Muscle of arm (tissue), 12 donors: ENCODE data around the gene HDAC7. TPM values are rescaled to one million over a fixed set of nuclear protein-coding genes. Genes with fewer than 3 reads are reported as not detected.

Experiments
- DNase-seq: peaks from one replicate; pipeline ENCODE4 v3.0.0-alpha.2; 2013
- polyA plus RNA-seq, 12 donors: library from polyadenylated mRNA; unstranded; fragments of 120-200 nt; gene quantifications; one replicate each; pipeline ENCODE4 v1.2.1, GENCODE V29; 2013; ENCODE audit not compliant: insufficient read length in 12 of 12

HDAC7 gene
- polyA plus RNA-seq, 12 donors: 46.9 to 128 (median 60.7) TPM; not detected in 1

DNA sequence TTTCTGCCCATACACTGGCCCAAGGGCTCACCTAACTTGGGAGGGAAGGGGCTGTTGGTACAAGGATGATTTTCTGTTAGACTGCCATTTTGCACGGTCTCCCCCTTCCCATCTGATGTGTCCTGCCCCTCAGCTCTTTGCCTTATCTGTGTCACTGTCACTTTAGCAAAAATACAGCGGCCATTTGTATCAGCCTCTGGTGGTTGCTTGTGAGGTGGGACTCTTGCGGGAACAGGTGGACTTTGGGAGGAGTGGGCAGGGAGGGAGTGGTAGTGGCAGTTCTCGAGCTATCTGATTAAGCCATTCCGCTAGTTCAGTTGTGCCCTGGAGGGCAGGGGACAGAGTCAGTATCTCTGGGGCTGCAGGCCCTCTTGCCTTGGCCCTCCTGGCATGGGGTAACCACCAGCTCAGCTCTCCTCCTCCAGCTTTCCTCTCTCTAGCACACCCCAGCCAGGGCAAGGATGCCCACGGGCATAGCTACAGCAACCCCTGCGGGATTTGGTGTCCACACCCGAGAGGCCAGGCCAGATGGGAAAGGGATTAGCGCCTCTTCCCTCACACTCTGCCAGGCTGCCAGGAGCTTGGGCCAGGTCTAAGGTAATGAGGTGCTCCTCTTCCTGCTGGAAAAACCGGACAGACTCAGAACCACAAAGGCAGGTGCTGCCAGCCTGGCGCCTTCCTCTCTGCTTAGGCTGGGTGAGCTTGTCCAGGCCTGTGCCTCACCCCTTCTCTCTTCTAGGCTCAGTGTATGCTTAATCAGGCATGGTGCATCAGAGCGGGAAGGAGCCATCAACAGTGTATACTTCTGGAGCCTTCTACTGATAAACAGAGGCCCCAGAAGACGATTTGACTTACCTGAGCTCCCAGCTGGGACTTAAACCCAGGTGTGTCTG is 38.0 kb downstream of the HDAC7 start:
- no peak for DNase-seq

GRCh38 chr12:47779943-47780504 is 39.7 kb downstream of the HDAC7 start:
- DNase-seq: no peak

DNA sequence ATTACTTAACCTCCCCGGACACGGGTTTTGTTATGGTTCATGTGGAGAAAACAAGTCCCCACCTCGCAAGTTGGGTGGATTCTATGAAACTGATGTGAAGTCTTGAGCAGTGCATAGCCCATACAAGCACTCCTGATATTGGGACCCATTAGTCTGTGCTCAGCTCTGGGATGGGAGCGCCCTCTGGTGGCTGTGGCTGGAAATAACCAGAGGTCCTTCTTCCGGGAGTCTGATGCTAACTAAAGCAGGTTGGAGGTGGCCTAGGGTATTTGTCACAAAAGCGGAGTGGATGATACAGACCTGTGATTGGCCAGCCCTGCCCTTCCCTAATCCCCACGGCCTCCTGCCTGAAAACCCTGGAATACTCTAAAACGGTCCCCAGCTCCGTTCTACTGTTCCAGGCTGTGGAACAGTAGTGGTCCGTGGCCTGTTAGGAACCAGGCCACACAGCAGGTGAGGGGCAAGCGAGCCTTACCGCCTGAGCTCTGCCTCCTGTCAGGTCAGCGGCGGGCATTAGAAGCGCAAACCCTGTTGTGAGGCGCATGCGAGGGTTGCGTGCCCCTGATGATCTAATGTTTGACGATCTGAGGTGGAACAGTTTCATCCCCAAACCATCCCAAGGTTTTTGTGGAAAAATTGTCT is 40.3 kb downstream of the HDAC7 start:
- peak; percentile 92 for DNase-seq

DNA sequence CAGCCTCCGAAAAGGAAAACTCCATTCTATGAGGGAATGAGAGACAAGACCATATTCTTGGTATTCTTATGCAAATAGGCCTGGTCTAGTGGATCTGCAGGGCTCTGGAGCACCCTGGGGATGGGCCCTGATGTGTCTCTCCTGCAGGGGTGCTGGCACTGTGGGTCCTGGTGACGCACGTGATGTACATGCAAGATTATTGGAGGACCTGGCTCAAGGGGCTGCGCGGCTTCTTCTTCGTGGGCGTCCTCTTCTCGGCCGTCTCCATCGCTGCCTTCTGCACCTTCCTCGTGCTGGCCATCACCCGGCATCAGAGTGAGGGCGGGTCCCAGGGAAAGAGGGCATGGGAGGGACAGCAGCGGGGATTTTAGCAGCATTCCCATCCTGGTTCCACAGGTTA is 40.8 kb downstream of the HDAC7 start:
- no peak for DNase-seq

DNA sequence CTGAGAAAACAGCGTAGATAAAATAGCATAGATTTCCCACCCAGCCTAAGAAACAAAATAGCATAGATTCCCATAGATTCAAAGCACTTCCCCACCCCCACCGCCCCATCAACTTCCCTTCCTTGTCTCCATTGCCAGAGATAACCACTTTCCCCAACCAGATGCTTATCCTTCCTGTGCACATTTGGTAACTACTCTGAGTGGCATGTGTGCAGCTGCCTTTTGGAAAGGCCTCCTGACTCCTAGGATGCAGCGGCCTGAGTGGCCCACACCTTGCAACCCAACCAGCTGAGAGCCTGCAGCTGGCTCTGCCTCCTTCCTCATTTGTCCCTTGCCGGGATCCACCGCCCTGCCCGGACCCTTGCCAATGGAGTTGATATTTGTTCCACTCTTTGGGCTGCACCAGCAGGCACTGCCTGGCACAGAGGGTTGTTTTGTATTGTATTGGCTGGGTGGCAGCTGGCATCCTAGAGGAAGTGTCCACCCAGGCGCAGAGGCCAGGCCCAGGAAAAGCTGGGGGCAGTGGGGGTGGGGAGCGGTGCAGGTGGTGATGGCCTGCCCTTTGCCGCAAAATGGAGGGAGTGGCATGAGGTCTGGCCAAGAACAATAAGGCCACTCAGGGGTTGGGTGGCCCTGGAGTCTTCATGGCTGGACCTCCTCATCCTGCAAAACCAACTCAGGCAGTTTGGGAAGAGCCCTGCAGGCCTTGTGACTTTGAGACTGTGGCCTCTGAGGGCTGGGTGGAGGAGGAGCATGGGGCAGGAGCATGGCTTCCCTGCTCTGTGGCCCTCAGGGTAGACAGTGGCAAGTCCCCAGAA is 41.8 kb downstream of the HDAC7 start:
- no peak for DNase-seq

DNA sequence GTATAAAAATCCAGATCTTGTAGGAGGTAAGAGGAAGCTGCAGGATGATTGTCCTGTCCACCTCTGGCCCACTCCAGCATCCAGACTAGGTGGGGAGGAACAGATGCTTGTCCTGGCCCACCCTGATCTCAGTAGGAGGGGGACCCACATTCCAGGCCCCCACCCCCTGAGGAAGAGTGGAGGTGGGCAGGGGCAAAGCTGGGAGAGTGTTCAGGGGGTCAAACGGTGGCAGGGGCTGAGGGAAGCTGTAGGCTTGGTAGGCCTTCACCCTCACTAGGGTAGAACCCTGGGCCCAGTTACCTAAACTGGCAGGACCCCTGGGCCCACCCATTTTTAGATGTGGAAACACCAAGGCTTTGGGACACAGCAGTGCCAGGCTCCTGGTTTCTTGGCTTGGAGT is 42.6 kb downstream of the HDAC7 start:
- DNase-seq: no peak

- no peak for DNase-seq
Measured at GRCh38 chr12:47776471-47777143, 43.1 kb downstream of the HDAC7 start.

DNA sequence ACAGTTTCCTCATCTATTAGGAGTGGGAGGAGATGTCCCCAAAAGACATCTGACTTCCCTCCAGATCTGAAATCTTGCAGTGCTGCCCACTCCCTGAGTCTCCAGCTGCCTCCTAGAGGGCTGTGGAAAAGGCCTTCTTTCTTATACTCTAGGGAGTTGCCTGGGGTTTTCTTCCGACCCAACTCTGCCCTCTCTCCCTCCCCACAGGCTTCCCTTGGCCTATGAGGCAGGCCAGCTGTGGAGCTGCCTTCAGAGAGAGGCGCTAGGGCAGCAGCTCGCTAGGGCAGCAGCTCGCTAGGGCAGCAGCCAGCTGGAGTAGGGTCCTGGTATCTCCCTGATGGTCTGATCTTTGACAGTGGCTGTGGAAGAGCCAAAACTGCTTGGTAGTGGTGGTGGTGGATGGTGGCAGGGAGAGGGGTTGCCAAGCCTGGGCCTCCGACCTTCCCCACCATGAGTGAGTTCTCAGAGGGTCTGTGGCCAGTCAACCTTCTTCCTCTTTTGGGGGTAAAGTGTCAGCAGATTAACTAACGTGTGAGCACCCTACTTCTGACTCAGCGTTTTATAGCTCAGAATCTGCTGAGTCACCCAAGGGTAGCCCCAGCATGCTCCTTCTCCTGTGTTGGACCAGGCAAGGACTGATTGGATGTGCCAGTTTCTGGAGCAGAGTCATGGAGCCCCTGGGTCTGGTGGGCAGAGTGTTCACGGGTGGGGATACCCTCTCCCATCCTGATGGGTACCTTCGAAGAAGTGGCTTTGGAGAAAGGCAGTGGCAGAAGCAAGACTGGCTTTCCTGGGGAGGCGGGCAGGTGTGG is 44.4 kb downstream of the HDAC7 start:
- DNase-seq: no peak

DNA sequence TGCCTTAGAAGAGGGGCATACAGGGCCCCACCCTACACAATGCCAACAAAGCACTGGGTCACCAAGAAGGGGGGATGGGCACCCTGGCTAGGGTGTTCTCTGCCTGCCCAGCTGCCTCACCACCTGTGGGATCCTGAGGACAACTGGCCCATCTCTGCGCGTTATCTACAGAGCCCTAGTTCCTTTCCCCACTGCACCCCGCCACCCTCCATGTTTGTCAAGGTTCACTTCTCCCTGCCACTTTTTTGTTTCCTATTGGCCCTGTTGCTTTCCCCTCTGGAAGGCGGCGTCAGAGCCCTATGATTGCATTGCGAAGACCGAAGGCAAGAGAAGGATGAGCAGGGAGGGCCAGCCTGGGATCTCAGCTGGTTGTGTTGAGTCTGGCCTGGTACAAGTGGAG is 45.0 kb downstream of the HDAC7 start:
- no peak for DNase-seq

GRCh38 chr12:47773858-47774580 is 45.7 kb downstream of the HDAC7 start:
- DNase-seq: no peak

GRCh38 chr12:47773062-47773857 is 46.4 kb downstream of the HDAC7 start, which contains the start of gene SLC48A1:
TSS of gene SLC48A1 (plus strand) at chr12:47773238. CDS start at chr12:47773305, 67 bp downstream.
- DNase-seq: peak; percentile 49

DNA sequence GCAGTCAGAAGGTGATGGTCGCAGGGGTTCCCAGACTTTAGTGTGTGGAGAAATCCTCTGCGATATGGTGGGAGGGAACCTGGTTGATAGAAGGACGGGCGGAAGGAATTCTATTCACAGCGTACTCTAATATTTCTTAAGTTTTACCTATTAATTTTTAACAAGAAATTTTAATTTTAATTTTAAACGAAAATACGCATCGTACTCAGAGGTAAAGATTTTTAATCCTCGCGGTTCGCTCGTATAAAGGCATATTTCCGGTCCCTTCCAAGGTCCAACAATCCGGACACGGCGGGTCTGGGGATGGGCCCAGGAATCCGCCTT is 47.0 kb downstream of the HDAC7 start:
- no peak for DNase-seq

- no peak for DNase-seq
Measured at GRCh38 chr12:47772094-47772660, 47.5 kb downstream of the HDAC7 start.

DNA sequence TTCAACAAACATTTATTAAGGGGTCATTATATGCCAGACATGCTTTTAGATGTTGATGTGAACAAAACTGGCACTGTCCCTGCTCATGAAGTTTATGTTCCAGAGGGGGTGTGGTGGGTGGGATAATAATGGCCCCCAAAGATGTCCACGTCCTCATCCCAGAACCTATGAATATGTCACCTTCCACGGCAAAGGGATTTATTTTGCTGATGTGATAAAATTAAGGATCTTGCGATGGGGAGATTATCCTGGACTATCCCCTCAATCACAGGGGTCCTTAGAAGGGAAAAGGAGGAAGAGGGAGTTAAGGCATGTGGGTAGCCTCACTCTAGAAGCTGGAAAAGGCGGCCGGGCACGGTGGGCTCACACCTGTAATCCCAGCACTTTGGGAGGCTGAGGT is 48.4 kb downstream of the HDAC7 start:
- no peak for DNase-seq

GRCh38 chr12:47770086-47770726 is 49.5 kb downstream of the HDAC7 start:
- DNase-seq: no peak

DNA sequence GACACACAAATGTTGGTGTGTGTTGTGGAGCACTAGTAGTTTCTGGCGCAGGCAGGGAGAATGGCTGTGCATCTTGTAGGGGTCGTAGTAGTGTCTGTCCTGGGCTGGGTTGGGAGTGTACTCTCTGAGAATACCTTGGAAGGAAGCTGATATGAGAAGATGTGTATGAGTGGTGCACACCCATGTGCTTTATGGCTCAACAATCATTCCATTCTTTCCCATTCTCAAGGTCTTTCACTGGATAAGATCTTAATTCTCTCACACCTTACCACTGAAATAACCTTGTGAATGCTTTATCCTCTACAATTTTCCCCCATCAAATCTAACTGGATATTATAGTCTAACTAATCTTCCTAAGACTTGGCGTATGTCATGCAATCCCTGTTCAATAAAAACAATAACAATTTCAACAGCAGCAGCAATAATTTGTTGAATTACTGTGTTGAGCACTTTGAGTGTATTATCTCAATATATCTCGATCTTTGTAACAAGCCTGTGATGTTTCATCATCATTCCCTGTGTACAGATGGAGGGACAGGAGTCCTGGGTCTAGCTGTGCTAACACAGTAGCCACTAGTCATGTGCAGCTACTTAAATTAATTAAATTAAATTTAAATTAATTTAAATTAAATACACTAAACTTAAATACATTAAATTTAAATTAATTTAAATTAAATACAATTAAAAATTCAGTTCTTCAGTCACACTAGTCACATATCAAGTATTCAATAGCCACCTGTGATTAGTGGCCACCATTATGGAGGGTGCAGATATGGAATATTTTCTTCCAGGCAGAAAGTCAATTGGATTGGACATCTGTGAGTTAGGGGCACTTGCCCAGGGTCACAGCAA is 50.2 kb downstream of the HDAC7 start:
- DNase-seq: no peak

DNA sequence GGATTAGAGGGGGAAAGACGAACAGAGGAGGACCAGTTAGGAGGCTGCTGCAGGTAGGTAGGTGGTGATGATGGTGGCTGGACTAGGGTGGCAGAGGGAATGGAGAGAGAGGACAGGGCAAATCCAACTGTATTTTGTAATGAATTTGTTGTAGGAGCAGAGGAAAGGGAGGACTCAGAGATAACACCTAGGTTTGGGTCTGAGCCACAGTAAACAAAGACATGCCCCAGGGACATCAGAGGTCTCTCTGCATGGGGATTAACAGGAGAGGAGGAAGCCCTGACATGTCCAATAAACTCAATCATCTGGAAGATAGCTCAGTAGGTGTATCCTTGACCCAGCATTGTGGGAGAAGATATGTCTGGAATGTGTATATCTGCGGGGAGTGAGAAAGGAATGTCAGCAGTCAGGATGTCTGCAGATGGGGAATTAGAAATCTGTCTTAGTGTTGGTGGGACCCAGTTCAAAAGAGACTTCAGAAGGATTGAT is 51.3 kb downstream of the HDAC7 start:
- DNase-seq: no peak
